Ishikawa (cell line): Measurements from ENCODE around the gene AMPD1.

Experiments
- EP300 ChIP-seq: IDR thresholded peaks from 2 replicates; pipeline ENCODE4 v1.6.1; 2012; ENCODE audit warnings: borderline replicate concordance
- FOXM1 ChIP-seq: IDR thresholded peaks from 2 replicates; pipeline ENCODE4 v1.6.1; 2012; ENCODE audit warnings: low read depth, borderline replicate concordance
- MAX ChIP-seq: IDR thresholded peaks from 2 replicates; pipeline ENCODE4 v1.6.1; 2012
- NFIC ChIP-seq: IDR thresholded peaks from 2 replicates; pipeline ENCODE4 v1.6.1; 2012
- REST ChIP-seq: IDR thresholded peaks from 2 replicates; pipeline ENCODE4 v1.6.1; 2012; ENCODE audit warnings: low read depth, mild to moderate bottlenecking
- TCF12 ChIP-seq: IDR thresholded peaks from 2 replicates; pipeline ENCODE4 v1.6.1; 2012; ENCODE audit warnings: low read depth
- TEAD4 ChIP-seq: IDR thresholded peaks from 2 replicates; pipeline ENCODE4 v1.6.1; 2012
- YY1 ChIP-seq: IDR thresholded peaks from 2 replicates; pipeline ENCODE4 v1.6.1; 2012; ENCODE audit warnings: low read depth

GRCh38 chr1:114700036-114700600, 4.8 kb upstream of the AMPD1 start:
- TF ChIP-seq EP300: no peak
- no peak for TF ChIP-seq REST
- TF ChIP-seq NFIC: no peak
- TF ChIP-seq TEAD4: no peak
- TF ChIP-seq TCF12: no peak
- no peak for TF ChIP-seq YY1
- TF ChIP-seq FOXM1: no peak
- TF ChIP-seq MAX: no peak
